ENCODE results near the gene INCA1. TPM values are rescaled to one million over a fixed set of nuclear protein-coding genes. Genes with fewer than 3 reads are reported as not detected.
A peak's percentile ranks its signal among the peaks of the same experiment; 100 is the strongest.

Gene INCA1
- total and polyA plus RNA-seq, 4 donors = 0.28 to 0.75 (median 0.55) TPM

GRCh38 chr17:4980644-4981216 is 16.6 kb downstream of the INCA1 start:
- Histone ChIP-seq H3K9ac (ENCODE audit: low read depth in 1 of 2, low read length in 2 of 2) (no peak overlapping the region), H3K4me3 (ENCODE audit: low read depth in 1 of 3, low read length in 3 of 3) (no peak overlapping the region), H3K36me3 (ENCODE audit: control insufficient read depth in 4 of 4, insufficient read depth in 3 of 4, low read depth in 1 of 4, low read length in 3 of 4) (peaks cover 12 to 35% (median 19%) of the 10 kb centered on the region in 4 donors), H3K27me3 (ENCODE audit: control insufficient read depth in 4 of 4, insufficient read depth in 4 of 4, low read length in 3 of 4) (no peaks in the 10 kb centered on the region), H3K27ac (ENCODE audit: low read depth in 1 of 2, low read length in 2 of 2) (no peak overlapping the region), H3K9me3 (ENCODE audit: control insufficient read depth in 4 of 4, low read length in 3 of 4) (no peaks in the 10 kb centered on the region), H3K4me1 (ENCODE audit: control insufficient read depth in 4 of 4, insufficient read depth in 4 of 4, low read length in 3 of 4) (peaks cover 0 to 8% (median 2%) of the 10 kb centered on the region in 4 donors)
- DNase-seq (ENCODE audit: low spot score) = no peak
- TF ChIP-seq YY1 (IDR thresholded peaks at IDR 0.05) = no peak
- TF ChIP-seq RAD21 (IDR thresholded peaks at IDR 0.05) = peak; percentile 72 to 83
- TF ChIP-seq JUND (IDR thresholded peaks at IDR 0.05) = no peak
- TF ChIP-seq CTCF (IDR thresholded peaks at IDR 0.05; ENCODE audit: low read depth, low read length, missing input control) = peak; percentile 81
- WGBS = 45% methylated on average over 6 of the region's 6 CpGs

- no peak overlapping the region for H3K27ac ChIP-seq (ENCODE audit: low read depth in 1 of 2, low read length in 2 of 2)
- peaks cover 0 to 8% (median 3%) of the 10 kb centered on the region in 4 donors for H3K4me1 ChIP-seq (ENCODE audit: control insufficient read depth in 4 of 4, insufficient read depth in 4 of 4, low read length in 3 of 4)
- TF ChIP-seq TAF1 (conservative IDR thresholded peaks at IDR 0.05) = no peak
- TF ChIP-seq ZBTB33 (IDR thresholded peaks at IDR 0.05) = no peak
- no peak for DNase-seq (ENCODE audit: low spot score)
- no peaks in the 10 kb centered on the region for H3K9me3 ChIP-seq (ENCODE audit: control insufficient read depth in 4 of 4, low read length in 3 of 4)
- no peaks in the 10 kb centered on the region for H3K27me3 ChIP-seq (ENCODE audit: control insufficient read depth in 4 of 4, insufficient read depth in 4 of 4, low read length in 3 of 4)
- H3K4me3 ChIP-seq (ENCODE audit: low read depth in 1 of 3, low read length in 3 of 3) = no peak overlapping the region
- peaks cover 10 to 38% (median 20%) of the 10 kb centered on the region in 4 donors for H3K36me3 ChIP-seq (ENCODE audit: control insufficient read depth in 4 of 4, insufficient read depth in 3 of 4, low read depth in 1 of 4, low read length in 3 of 4)
- no peak overlapping the region for H3K9ac ChIP-seq (ENCODE audit: low read depth in 1 of 2, low read length in 2 of 2)
These were observed 18.6 kb downstream of the INCA1 start for GRCh38 chr17:4978726-4979125.

- DNase-seq (ENCODE audit: low spot score) = no peak
- WGBS = 90% methylated on average over 9 of the region's 9 CpGs
- Histone ChIP-seq H3K27me3 (ENCODE audit: control insufficient read depth in 4 of 4, insufficient read depth in 4 of 4, low read length in 3 of 4) (no peaks in the 10 kb centered on the region), H3K36me3 (ENCODE audit: control insufficient read depth in 4 of 4, insufficient read depth in 3 of 4, low read depth in 1 of 4, low read length in 3 of 4) (peaks cover 11 to 22% (median 18%) of the 10 kb centered on the region in 4 donors), H3K4me3 (ENCODE audit: low read depth in 1 of 3, low read length in 3 of 3) (no peak overlapping the region), H3K27ac (ENCODE audit: low read depth in 1 of 2, low read length in 2 of 2) (no peak overlapping the region), H3K9me3 (ENCODE audit: control insufficient read depth in 4 of 4, low read length in 3 of 4) (no peaks in the 10 kb centered on the region), H3K9ac (ENCODE audit: low read depth in 1 of 2, low read length in 2 of 2) (no peak overlapping the region), H3K4me1 (ENCODE audit: control insufficient read depth in 4 of 4, insufficient read depth in 4 of 4, low read length in 3 of 4) (peaks cover 3 to 34% (median 21%) of the 10 kb centered on the region in 4 donors)
- TF ChIP-seq GABPA (IDR thresholded peaks at IDR 0.05 in 1 of 2, conservative IDR thresholded peaks at IDR 0.05 in 1 of 2) = no peak
- TF ChIP-seq ATF3 (IDR thresholded peaks at IDR 0.05) = no peak
These were observed 23.1 kb downstream of the INCA1 start for GRCh38 chr17:4974115-4974670.
